ENCODE data around the gene ITLN2. TPM values are rescaled to one million over a fixed set of nuclear protein-coding genes. Genes with fewer than 3 reads are reported as not detected.

Gene ITLN2
- total and polyA plus RNA-seq, 10 of the 15 experiments (the other 5 are each of a cell fraction or from before 2014, with no cell fraction given) = not detected

DNA sequence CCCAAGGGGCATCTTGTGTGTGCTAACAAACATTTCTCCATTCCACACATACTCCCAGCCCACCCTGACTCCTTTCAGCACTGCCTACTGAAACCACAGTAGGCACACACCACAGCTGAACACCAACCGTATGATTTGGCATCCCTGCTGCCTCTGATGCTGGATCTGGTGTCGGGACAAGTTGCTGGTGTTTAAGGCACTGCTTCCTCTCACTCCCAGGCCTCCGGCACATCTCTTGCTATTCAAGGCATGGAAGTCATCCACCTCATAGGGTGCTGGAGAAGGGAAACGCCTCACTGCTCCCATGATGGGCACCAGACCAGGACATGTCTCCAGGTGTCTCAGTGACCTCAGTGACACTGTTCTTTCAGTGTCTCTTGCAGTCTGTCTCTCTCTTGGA lies 2.4 kb upstream of the ITLN2 start:
- ChIA-PET RAD21 (ENCODE audit: unreplicated experiment) (interaction anchor here (0.9 to 1.0 kb wide), 2 partner anchors 21 to 301 kb away, joined by 3 read pairs; no protein-coding TSS in a partner anchor), POLR2A (no interaction called here), SMC1A (ENCODE audit: uncharacterized antibody, unreplicated experiment) (interaction anchor here (0.7 to 2.7 kb wide), 2 partner anchors 122 to 160 kb away, joined by 3 to 7 read pairs; no protein-coding TSS in a partner anchor), CTCF (interaction anchor here (0.6 to 1.8 kb wide), 3 partner anchors 76 to 180 kb away, joined by 3 to 7 read pairs (median 4); no protein-coding TSS in a partner anchor)
- intact Hi-C loops (cut with micrococcal nuclease; ENCODE audit: unreplicated experiment) (no loop called here), in situ Hi-C loops (cut with MboI) (loop anchor here (25.0 kb wide), 1 partner anchor 545 kb away; the partner anchor contains the start of gene VANGL2)
- Histone ChIP-seq H3K4me3 (no peak overlapping the region), H3K9me3 (replicated peaks; ENCODE audit: control insufficient read depth, insufficient read depth, low read length) (no peaks in the 10 kb centered on the region), H4K20me1 (ENCODE audit: control insufficient read depth, insufficient read depth) (no peaks in the 10 kb centered on the region), H3K9ac (ENCODE audit: control insufficient read depth, insufficient read depth, low read length) (no peak overlapping the region), H2AFZ (ENCODE audit: control insufficient read depth, low read depth, low read length) (no peak overlapping the region), H3K4me2 (ENCODE audit: control insufficient read depth, insufficient read depth) (no peak overlapping the region), H3K79me2 (ENCODE audit: control insufficient read depth, insufficient read depth, low read length) (no peaks in the 10 kb centered on the region), H3K27me3 (replicated peaks in 1 of 2; ENCODE audit: control insufficient read depth in 2 of 2, insufficient read depth in 2 of 2, low read length in 1 of 2) (no peaks in the 10 kb centered on the region; a peak in 1 of 4 replicates), H3K27ac (ENCODE audit: control insufficient read depth, insufficient read depth) (no peak overlapping the region), H3K4me1 (ENCODE audit: control insufficient read depth, insufficient read depth, low read length) (no peaks in the 10 kb centered on the region), H3K36me3 (ENCODE audit: control insufficient read depth in 2 of 2, insufficient read depth in 2 of 2, low read length in 1 of 2) (no peaks in the 10 kb centered on the region)
- ATAC-seq (no peak), FAIRE-seq (no peak), DNase-seq (ENCODE audit: low read depth, low spot score) (no peak)
- no peak for TF ChIP-seq SIN3A (IDR thresholded peaks at IDR 0.05; ENCODE audit: low read depth, low read length)
- no peak for TF ChIP-seq ZNF24 (IDR thresholded peaks at IDR 0.05)
- no peak for TF ChIP-seq MTA2 (IDR thresholded peaks at IDR 0.05; ENCODE audit: low read depth)
- TF ChIP-seq, protein P1, sequence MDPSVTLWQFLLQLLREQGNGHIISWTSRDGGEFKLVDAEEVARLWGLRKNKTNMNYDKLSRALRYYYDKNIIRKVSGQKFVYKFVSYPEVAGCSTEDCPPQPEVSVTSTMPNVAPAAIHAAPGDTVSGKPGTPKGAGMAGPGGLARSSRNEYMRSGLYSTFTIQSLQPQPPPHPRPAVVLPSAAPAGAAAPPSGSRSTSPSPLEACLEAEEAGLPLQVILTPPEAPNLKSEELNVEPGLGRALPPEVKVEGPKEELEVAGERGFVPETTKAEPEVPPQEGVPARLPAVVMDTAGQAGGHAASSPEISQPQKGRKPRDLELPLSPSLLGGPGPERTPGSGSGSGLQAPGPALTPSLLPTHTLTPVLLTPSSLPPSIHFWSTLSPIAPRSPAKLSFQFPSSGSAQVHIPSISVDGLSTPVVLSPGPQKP (IDR thresholded peaks at IDR 0.05; ENCODE audit: low read depth, low read length) = no peak
- TF ChIP-seq SRF (IDR thresholded peaks at IDR 0.05; ENCODE audit: low read depth in 2 of 2, low read length in 2 of 2) = no peak
- TF ChIP-seq, protein P2, sequence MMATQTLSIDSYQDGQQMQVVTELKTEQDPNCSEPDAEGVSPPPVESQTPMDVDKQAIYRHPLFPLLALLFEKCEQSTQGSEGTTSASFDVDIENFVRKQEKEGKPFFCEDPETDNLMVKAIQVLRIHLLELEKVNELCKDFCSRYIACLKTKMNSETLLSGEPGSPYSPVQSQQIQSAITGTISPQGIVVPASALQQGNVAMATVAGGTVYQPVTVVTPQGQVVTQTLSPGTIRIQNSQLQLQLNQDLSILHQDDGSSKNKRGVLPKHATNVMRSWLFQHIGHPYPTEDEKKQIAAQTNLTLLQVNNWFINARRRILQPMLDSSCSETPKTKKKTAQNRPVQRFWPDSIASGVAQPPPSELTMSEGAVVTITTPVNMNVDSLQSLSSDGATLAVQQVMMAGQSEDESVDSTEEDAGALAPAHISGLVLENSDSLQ (IDR thresholded peaks at IDR 0.05) = no peak
- TF ChIP-seq ZBED1 (IDR thresholded peaks at IDR 0.05; ENCODE audit: borderline replicate concordance) = no peak
- TF ChIP-seq WRNIP1 (IDR thresholded peaks at IDR 0.05; ENCODE audit: borderline replicate concordance, low read depth, low read length) = no peak
- no peak for TF ChIP-seq ZNF622 (IDR thresholded peaks at IDR 0.05)
- TF ChIP-seq, protein P3, sequence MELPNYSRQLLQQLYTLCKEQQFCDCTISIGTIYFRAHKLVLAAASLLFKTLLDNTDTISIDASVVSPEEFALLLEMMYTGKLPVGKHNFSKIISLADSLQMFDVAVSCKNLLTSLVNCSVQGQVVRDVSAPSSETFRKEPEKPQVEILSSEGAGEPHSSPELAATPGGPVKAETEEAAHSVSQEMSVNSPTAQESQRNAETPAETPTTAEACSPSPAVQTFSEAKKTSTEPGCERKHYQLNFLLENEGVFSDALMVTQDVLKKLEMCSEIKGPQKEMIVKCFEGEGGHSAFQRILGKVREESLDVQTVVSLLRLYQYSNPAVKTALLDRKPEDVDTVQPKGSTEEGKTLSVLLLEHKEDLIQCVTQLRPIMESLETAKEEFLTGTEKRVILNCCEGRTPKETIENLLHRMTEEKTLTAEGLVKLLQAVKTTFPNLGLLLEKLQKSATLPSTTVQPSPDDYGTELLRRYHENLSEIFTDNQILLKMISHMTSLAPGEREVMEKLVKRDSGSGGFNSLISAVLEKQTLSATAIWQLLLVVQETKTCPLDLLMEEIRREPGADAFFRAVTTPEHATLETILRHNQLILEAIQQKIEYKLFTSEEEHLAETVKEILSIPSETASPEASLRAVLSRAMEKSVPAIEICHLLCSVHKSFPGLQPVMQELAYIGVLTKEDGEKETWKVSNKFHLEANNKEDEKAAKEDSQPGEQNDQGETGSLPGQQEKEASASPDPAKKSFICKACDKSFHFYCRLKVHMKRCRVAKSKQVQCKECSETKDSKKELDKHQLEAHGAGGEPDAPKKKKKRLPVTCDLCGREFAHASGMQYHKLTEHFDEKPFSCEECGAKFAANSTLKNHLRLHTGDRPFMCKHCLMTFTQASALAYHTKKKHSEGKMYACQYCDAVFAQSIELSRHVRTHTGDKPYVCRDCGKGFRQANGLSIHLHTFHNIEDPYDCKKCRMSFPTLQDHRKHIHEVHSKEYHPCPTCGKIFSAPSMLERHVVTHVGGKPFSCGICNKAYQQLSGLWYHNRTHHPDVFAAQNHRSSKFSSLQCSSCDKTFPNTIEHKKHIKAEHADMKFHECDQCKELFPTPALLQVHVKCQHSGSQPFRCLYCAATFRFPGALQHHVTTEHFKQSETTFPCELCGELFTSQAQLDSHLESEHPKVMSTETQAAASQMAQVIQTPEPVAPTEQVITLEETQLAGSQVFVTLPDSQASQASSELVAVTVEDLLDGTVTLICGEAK (IDR thresholded peaks at IDR 0.05; ENCODE audit: borderline replicate concordance) = no peak
- no peak for TF ChIP-seq IKZF1 (conservative IDR thresholded peaks at IDR 0.05)
- TF ChIP-seq NBN (IDR thresholded peaks at IDR 0.05) = no peak
- no peak for TF ChIP-seq POU2F2 (IDR thresholded peaks at IDR 0.05; ENCODE audit: borderline replicate concordance, low read depth, low read length)
- TF ChIP-seq, protein P4, sequence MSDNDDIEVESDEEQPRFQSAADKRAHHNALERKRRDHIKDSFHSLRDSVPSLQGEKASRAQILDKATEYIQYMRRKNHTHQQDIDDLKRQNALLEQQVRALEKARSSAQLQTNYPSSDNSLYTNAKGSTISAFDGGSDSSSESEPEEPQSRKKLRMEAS (IDR thresholded peaks at IDR 0.05; ENCODE audit: low read depth, low read length) = no peak
- TF ChIP-seq, protein P5, sequence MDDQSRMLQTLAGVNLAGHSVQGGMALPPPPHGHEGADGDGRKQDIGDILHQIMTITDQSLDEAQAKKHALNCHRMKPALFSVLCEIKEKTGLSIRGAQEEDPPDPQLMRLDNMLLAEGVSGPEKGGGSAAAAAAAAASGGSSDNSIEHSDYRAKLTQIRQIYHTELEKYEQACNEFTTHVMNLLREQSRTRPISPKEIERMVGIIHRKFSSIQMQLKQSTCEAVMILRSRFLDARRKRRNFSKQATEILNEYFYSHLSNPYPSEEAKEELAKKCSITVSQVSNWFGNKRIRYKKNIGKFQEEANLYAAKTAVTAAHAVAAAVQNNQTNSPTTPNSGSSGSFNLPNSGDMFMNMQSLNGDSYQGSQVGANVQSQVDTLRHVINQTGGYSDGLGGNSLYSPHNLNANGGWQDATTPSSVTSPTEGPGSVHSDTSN (IDR thresholded peaks at IDR 0.05; ENCODE audit: insufficient replicate concordance, low read depth, low read length) = no peak
- no TSS peak for BruUV-seq (replicated peaks)
- 61% methylated on average over 4 of the region's 4 CpGs for WGBS (ENCODE audit: insufficient coverage, insufficient replicate concordance, low lambda C conversion rate, missing lambda C conversion rate)
